GM10847 (cell line): ENCODE results near the gene NELFCD.

Experiments
- POLR2A ChIP-seq: IDR thresholded peaks from 2 replicates; pipeline ENCODE4 v1.6.1; 2011; ENCODE audit not compliant: insufficient read length; ENCODE audit errors: extremely low read depth

NELFCD gene, protein sequence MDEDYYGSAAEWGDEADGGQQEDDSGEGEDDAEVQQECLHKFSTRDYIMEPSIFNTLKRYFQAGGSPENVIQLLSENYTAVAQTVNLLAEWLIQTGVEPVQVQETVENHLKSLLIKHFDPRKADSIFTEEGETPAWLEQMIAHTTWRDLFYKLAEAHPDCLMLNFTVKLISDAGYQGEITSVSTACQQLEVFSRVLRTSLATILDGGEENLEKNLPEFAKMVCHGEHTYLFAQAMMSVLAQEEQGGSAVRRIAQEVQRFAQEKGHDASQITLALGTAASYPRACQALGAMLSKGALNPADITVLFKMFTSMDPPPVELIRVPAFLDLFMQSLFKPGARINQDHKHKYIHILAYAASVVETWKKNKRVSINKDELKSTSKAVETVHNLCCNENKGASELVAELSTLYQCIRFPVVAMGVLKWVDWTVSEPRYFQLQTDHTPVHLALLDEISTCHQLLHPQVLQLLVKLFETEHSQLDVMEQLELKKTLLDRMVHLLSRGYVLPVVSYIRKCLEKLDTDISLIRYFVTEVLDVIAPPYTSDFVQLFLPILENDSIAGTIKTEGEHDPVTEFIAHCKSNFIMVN

GRCh38 chr20:58980711-58981627, at the start of gene NELFCD:
Gene NELFCD, plus strand, starts transcription at chr20:58981256. Its CDS starts 54 bp downstream, at chr20:58981310.
- peak; percentile 82 for TF ChIP-seq POLR2A

- TF ChIP-seq POLR2A = no peak
Observed at GRCh38 chr20:58932170-58932569, 48.9 kb upstream of the NELFCD start.

- no peak for TF ChIP-seq POLR2A
Observed at GRCh38 chr20:58938078-58938477, 43.0 kb upstream of the NELFCD start.

- no peak for TF ChIP-seq POLR2A
Observed at GRCh38 chr20:58938541-58938940, 42.5 kb upstream of the NELFCD start.

- TF ChIP-seq POLR2A = no peak
Observed at GRCh38 chr20:58941471-58941870, 39.6 kb upstream of the NELFCD start.

DNA sequence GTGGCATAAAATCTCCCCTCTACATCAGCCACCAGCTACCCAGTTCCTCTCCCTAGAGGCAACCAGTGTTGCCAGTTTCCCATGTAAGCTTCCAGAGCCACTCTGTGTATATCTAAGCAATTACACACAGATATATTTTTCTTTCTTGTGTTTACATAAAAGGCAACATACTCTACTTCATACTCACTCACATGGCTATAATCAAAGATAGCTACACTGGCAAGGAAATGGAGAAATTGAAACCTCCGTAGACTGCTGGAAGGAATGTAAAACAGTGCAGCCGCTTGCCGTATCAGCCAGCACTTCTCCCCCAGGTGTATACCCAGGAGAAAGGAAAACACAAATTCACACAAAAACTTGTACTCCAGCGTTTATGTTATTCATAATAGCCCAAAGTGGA, 38.5 kb upstream of the NELFCD start:
- no peak for TF ChIP-seq POLR2A

DNA sequence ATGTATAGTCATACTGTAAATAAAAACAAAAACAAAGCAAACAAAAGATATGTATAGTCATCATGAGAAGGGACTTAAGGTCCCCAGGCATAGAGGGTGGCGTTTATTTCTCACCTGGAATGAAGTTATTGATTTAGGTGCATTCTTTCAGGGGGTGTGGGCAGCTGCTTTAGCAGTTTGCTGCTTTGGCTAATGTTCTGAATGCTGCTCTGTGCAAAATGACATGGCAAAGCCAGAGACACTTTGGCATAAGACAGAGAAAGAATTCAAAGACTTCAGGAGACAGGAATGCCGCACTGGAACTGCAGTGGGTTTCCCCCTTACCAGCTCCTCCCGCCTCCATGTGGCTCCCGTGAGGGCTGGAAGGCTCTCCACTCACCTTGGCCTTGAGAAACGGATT, 36.4 kb upstream of the NELFCD start:
- TF ChIP-seq POLR2A = no peak

- TF ChIP-seq POLR2A = no peak
Observed at GRCh38 chr20:58945965-58946631, 35.0 kb upstream of the NELFCD start.

GRCh38 chr20:58950603-58951002, 30.5 kb upstream of the NELFCD start:
- no peak for TF ChIP-seq POLR2A

GRCh38 chr20:58953050-58953449, 28.0 kb upstream of the NELFCD start:
- TF ChIP-seq POLR2A = no peak

DNA sequence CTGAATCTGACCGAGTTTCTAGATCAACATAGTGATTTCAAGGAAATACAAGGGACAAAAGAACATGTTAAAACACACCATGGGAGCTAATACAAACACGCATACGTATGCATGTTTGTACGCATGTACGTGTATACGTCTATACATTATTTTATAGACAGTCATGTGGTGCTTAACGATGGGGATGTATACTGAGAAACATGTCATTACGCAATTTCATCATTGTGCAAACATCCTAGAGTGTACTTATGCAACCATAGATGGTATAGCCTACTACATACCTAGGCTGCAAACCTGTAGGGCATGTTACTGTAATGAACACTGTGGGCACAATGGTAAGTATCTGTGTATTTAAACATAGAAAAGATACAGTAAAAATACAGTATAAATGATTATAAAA, 25.0 kb upstream of the NELFCD start:
- no peak for TF ChIP-seq POLR2A

DNA sequence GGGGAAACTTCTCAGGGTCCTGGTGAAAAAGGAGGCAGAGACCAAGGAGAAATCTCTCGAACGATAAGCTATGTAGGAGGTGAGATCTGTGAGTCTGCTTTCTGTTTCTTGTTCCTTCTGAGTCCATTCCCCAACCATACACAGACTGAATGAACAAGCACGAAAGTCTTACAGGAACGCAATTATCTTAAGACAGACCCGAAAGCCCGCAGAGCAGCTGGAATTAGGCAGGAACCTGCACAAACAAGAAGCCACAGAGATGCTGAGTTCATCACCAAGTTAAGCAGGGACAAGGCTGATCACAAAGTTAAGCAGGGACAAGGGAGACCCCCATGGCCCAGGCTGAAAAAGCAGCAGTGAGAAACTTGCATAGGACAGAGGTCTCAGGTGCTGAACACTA, 21.4 kb upstream of the NELFCD start:
- TF ChIP-seq POLR2A = no peak

- TF ChIP-seq POLR2A = no peak
Observed at GRCh38 chr20:58963060-58963584, 17.9 kb upstream of the NELFCD start.

DNA sequence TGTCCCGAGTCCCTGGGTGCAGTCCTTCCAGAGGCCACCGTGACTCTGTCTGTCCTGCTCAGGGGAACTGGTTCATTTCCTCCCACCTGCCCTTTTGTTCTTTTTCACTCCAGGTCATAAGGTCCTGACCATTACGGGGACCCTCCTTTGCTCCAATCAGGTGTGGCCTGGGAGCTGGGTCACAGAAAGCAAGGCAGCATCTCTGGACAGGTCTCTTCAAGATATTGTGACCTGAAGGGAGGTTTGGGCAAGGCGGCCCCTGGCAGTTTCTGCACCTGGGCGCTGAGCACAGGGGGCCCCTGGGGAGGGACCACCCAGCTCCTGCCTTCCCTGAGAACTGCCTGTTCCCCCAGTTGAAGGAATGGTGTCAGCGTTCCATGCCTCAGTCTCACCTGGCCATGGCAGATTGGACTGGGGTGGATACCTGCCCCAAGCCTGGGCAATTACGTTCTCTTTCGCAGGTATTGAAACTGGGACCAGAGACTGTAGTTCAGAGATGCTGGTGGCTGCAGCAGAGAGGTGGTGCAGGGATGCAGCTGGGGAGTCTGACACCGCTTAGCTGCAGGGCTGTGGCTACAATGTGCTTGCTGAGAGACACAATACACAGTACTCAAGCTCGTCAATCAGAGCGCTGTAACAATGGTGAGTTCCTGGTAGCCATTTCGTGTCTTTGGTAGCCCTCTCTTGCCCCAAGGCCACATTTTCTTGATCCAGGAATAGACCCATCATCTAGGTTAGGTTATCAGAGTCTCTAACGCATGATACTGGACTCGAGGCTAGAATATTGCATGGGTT, 15.6 kb upstream of the NELFCD start:
- no peak for TF ChIP-seq POLR2A
